ENCODE data around the gene ZNF628. TPM values are rescaled to one million over a fixed set of nuclear protein-coding genes. Genes with fewer than 3 reads are reported as not detected.

The ZNF628 gene
- total RNA-seq, 1 donor from 2014 or later: 12.7 TPM

DNA sequence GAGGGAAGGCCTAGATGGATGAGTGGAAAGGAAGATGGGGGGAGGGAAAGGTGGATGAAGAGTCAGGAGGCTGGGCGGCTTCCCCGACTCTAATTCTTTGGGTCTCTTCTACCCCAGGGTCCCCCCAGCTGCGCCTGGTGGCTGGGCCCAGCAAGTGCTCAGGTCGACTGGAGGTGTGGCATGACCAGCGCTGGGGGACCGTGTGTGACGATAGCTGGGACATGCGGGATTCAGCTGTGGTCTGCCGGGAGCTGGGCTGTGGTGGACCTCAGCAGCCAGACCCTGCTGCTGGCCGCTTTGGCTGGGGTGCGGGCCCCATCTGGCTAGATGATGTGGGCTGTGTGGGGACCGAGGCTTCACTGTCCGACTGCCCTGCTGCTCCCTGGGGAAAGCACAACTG lies 21.3 kb downstream of the ZNF628 start:
- H3K4me1 Mint-ChIP-seq: no peaks in the 10 kb centered on the region
- peaks cover 2% of the 10 kb centered on the region for H3K27me3 Mint-ChIP-seq
- POLR2A ChIA-PET: no interaction called here
- no peak overlapping the region for H3K4me3 Mint-ChIP-seq
- ATAC-seq (ENCODE audit: low read depth): no peak
- no peaks in the 10 kb centered on the region for H3K9me3 Mint-ChIP-seq
- H3K36me3 Mint-ChIP-seq (ENCODE audit: low read depth): no peaks in the 10 kb centered on the region
- intact Hi-C loops (cut with micrococcal nuclease): no loop called here
- TF ChIP-seq, protein P1, sequence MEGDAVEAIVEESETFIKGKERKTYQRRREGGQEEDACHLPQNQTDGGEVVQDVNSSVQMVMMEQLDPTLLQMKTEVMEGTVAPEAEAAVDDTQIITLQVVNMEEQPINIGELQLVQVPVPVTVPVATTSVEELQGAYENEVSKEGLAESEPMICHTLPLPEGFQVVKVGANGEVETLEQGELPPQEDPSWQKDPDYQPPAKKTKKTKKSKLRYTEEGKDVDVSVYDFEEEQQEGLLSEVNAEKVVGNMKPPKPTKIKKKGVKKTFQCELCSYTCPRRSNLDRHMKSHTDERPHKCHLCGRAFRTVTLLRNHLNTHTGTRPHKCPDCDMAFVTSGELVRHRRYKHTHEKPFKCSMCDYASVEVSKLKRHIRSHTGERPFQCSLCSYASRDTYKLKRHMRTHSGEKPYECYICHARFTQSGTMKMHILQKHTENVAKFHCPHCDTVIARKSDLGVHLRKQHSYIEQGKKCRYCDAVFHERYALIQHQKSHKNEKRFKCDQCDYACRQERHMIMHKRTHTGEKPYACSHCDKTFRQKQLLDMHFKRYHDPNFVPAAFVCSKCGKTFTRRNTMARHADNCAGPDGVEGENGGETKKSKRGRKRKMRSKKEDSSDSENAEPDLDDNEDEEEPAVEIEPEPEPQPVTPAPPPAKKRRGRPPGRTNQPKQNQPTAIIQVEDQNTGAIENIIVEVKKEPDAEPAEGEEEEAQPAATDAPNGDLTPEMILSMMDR (IDR thresholded peaks at IDR 0.05): no peak
- no peak for DNase-seq
- CTCF ChIA-PET: interaction anchor here (1.3 kb wide), 1 partner anchor 357 kb away, joined by 4 read pairs; no protein-coding TSS in a partner anchor
- H3K27ac Mint-ChIP-seq: no peak overlapping the region

- no peak overlapping the region for H3K27ac Mint-ChIP-seq
- POLR2A ChIA-PET: no interaction called here
- no peaks in the 10 kb centered on the region for H3K27me3 Mint-ChIP-seq
- peaks cover 3% of the 10 kb centered on the region for H3K4me1 Mint-ChIP-seq
- no peak overlapping the region for H3K4me3 Mint-ChIP-seq
- CTCF ChIA-PET: interaction anchor here (1.0 to 1.3 kb wide), 2 partner anchors 31 to 357 kb away, joined by 3 to 4 read pairs; no protein-coding TSS in a partner anchor
- ATAC-seq (ENCODE audit: low read depth) (no peak), DNase-seq (no peak)
- TF ChIP-seq, protein P1 (IDR thresholded peaks at IDR 0.05): no peak
- H3K9me3 Mint-ChIP-seq: no peaks in the 10 kb centered on the region
- intact Hi-C loops (cut with micrococcal nuclease): no loop called here
- H3K36me3 Mint-ChIP-seq (ENCODE audit: low read depth): no peaks in the 10 kb centered on the region
These were observed 21.9 kb downstream of the ZNF628 start for GRCh38 chr19:55498246-55498840.

- intact Hi-C loops (cut with micrococcal nuclease): loop anchor here (5.0 to 10.0 kb wide), 2 partner anchors 618 to 846 kb away; no protein-coding TSS in a partner anchor
- TF ChIP-seq, protein P1 (IDR thresholded peaks at IDR 0.05): no peak
- H3K4me1 Mint-ChIP-seq: peaks cover 11% of the 10 kb centered on the region
These were observed 24.0 kb downstream of the ZNF628 start for GRCh38 chr19:55500368-55500952.

GRCh38 chr19:55502197-55502952 lies 26.0 kb downstream of the ZNF628 start:
- intact Hi-C loops (cut with micrococcal nuclease): loop anchor here (2.0 to 10.0 kb wide), 5 partner anchors 18 to 848 kb away; partner anchors contain the start of genes NAT14 and ZNF628
- DNase-seq (no peak), ATAC-seq (ENCODE audit: low read depth) (no peak)
- H3K9me3 Mint-ChIP-seq: no peaks in the 10 kb centered on the region
- no peaks in the 10 kb centered on the region for H3K36me3 Mint-ChIP-seq (ENCODE audit: low read depth)
- H3K4me1 Mint-ChIP-seq: peaks cover 11% of the 10 kb centered on the region
- H3K4me3 Mint-ChIP-seq: no peak overlapping the region
- H3K27me3 Mint-ChIP-seq: no peaks in the 10 kb centered on the region
- ChIA-PET POLR2A (interaction anchor here (2.1 kb wide), 1 partner anchor 26 kb away, joined by 21 read pairs; the partner anchor contains the start of gene ZNF628), CTCF (no interaction called here)
- TF ChIP-seq, protein P1 (IDR thresholded peaks at IDR 0.05): no peak
- H3K27ac Mint-ChIP-seq: no peak overlapping the region

More at GRCh38 chr19:55500368-55500952, 24.0 kb downstream of the ZNF628 start:
- no peak for DNase-seq
- H3K27me3 Mint-ChIP-seq: no peaks in the 10 kb centered on the region
- H3K4me3 Mint-ChIP-seq: no peak overlapping the region
- ChIA-PET POLR2A (interaction anchor here (0.5 kb wide), 1 partner anchor 105 kb away, joined by 4 read pairs; no protein-coding TSS in a partner anchor), CTCF (interaction anchor here (1.4 kb wide), 1 partner anchor 33 kb away, joined by 8 read pairs; no protein-coding TSS in a partner anchor)
- no peak overlapping the region for H3K27ac Mint-ChIP-seq
- no peak for ATAC-seq (ENCODE audit: low read depth)
- no peaks in the 10 kb centered on the region for H3K9me3 Mint-ChIP-seq
- H3K36me3 Mint-ChIP-seq (ENCODE audit: low read depth): no peaks in the 10 kb centered on the region

All from activated B cell treated with CpG ODN at 0.5 μM for 24 hours (primary cell).